Esophagus muscularis mucosa (tissue), 4 donors: Measurements from ENCODE around the gene TMEFF2. TPM values are rescaled to one million over a fixed set of nuclear protein-coding genes. Genes with fewer than 3 reads are reported as not detected.

Source experiments
- DNase-seq: peaks from one replicate; pipeline ENCODE4 v3.0.0-alpha.2; 2017; ENCODE audit errors: extremely low spot score
- H3K27ac ChIP-seq, 4 donors: fragments of 200-600 bp; sonication (generic); replicated peaks in 1 of 4; 1 replicate in 3 of 4; 2 replicates in 1 of 4; pipeline ENCODE4 v1.5.1; 2016 to 2019; ENCODE audit warnings: mild to moderate bottlenecking in 1 of 4
- H3K27me3 ChIP-seq, 4 donors: fragments of 200-600 bp; sonication (generic); one replicate each; pipeline versions ENCODE4 v1.5.1 to v1.6.0; 2016 to 2019
- H3K36me3 ChIP-seq, 4 donors: fragments of 200-600 bp; sonication (generic); one replicate each; pipeline ENCODE4 v1.5.1; 2016 to 2019
- H3K4me1 ChIP-seq, 4 donors: fragments of 200-600 bp; sonication (generic); one replicate each; pipeline ENCODE4 v1.5.1; 2016 to 2019
- H3K4me3 ChIP-seq, 4 donors: fragments of 200-600 bp; sonication (generic); 1 replicate in 2 of 4; 2 replicates in 2 of 4; pipeline ENCODE4 v1.5.1; 2016 to 2019; ENCODE audit warnings: mild to moderate bottlenecking in 4 of 4, moderate library complexity in 1 of 4
- H3K9me3 ChIP-seq, 4 donors: fragments of 200-600 bp; sonication (generic); 1 replicate in 3 of 4; 2 replicates in 1 of 4; pipeline ENCODE4 v1.5.1; 2016 to 2019
- EP300 ChIP-seq: sonication (generic); formaldehyde crosslinking; IDR thresholded peaks from one replicate; pipeline ENCODE4 v1.6.1; 2017; ENCODE audit warnings: antibody characterized with exemption
- POLR2A ChIP-seq: fragments of 450-650 bp; IDR thresholded peaks from one replicate; pipeline ENCODE4 v1.6.1; 2017; ENCODE audit warnings: antibody characterized with exemption, moderate library complexity, mild to moderate bottlenecking, low read depth
- POLR2AphosphoS5 ChIP-seq, 2 donors: sonication (generic); formaldehyde crosslinking; IDR thresholded peaks; one replicate each; pipeline ENCODE4 v1.6.1; 2017; ENCODE audit warnings: antibody characterized with exemption in 2 of 2
- WGBS: methylation state at CpG from one replicate; pipeline ENCODE4 v1.1.5; 2018; 5-methylcytosine and 5-hydroxymethylcytosine counted together
- intact Hi-C: fragments of 100-400 bp; cut with DNase I; formaldehyde crosslinking; loops from one replicate; pipeline ENCODE4 v1.15.1; 2023
- total RNA-seq, 4 donors: library from RNA; depleted of rRNA; stranded (reverse); fragments of >200 nt; gene quantifications; one replicate each; pipeline versions ENCODE4 v1.1.0 to v1.2.1, GENCODE V29; 2016
- TF ChIP-seq, protein P1 (sequence below), 3 experiments: fragments of 200-600 bp in 2 of 3; fragments of 450-650 bp in 1 of 3; sonication (generic) in 2 of 3; IDR thresholded peaks; one replicate each; pipeline ENCODE4 v1.5.1; 2017 to 2019; ENCODE audit warnings: antibody characterized with exemption in 3 of 3, mild to moderate bottlenecking in 2 of 3, moderate library complexity in 1 of 3

TMEFF2 gene
- total RNA-seq, 4 donors from 2014 or later = 0.42 to 1.7 (median 0.55) TPM

DNA sequence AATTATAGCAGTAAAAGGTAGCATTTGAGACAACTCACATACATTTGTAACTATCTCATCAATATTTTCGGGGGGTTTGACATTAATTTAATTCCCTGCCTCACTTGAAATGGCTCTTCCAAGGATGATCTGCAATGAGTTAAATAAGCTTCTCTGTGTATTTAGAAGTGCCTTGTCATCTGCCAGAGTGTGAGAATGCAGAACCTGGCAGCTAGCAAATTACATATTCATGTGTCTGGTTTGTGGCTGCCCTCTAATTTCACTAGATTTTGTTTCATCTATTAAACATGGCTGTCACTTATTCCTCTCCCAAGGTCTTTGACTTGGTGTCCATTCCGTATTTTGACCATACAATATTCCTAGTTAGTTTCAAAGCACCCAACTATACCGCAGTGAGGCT is 189.5 kb downstream of the TMEFF2 start:
- TF ChIP-seq EP300 (no peak), POLR2A (no peak), POLR2AphosphoS5 (IDR thresholded peaks at IDR 0.05) (no peak)
- TF ChIP-seq, protein P1, sequence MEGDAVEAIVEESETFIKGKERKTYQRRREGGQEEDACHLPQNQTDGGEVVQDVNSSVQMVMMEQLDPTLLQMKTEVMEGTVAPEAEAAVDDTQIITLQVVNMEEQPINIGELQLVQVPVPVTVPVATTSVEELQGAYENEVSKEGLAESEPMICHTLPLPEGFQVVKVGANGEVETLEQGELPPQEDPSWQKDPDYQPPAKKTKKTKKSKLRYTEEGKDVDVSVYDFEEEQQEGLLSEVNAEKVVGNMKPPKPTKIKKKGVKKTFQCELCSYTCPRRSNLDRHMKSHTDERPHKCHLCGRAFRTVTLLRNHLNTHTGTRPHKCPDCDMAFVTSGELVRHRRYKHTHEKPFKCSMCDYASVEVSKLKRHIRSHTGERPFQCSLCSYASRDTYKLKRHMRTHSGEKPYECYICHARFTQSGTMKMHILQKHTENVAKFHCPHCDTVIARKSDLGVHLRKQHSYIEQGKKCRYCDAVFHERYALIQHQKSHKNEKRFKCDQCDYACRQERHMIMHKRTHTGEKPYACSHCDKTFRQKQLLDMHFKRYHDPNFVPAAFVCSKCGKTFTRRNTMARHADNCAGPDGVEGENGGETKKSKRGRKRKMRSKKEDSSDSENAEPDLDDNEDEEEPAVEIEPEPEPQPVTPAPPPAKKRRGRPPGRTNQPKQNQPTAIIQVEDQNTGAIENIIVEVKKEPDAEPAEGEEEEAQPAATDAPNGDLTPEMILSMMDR (IDR thresholded peaks at IDR 0.05) = no peak
- no peaks in the 10 kb centered on the region for H3K36me3 ChIP-seq
- intact Hi-C loops = no loop called here
- H3K4me3 ChIP-seq = no peak overlapping the region
- no peak overlapping the region for H3K27ac ChIP-seq
- H3K9me3 ChIP-seq = no peaks in the 10 kb centered on the region
- peaks cover 4 to 35% (median 33%) of the 10 kb centered on the region in 4 donors for H3K4me1 ChIP-seq
- 70% methylated on average over 3 of the region's 3 CpGs for WGBS
- no peaks in the 10 kb centered on the region for H3K27me3 ChIP-seq
- no peak for DNase-seq

DNA sequence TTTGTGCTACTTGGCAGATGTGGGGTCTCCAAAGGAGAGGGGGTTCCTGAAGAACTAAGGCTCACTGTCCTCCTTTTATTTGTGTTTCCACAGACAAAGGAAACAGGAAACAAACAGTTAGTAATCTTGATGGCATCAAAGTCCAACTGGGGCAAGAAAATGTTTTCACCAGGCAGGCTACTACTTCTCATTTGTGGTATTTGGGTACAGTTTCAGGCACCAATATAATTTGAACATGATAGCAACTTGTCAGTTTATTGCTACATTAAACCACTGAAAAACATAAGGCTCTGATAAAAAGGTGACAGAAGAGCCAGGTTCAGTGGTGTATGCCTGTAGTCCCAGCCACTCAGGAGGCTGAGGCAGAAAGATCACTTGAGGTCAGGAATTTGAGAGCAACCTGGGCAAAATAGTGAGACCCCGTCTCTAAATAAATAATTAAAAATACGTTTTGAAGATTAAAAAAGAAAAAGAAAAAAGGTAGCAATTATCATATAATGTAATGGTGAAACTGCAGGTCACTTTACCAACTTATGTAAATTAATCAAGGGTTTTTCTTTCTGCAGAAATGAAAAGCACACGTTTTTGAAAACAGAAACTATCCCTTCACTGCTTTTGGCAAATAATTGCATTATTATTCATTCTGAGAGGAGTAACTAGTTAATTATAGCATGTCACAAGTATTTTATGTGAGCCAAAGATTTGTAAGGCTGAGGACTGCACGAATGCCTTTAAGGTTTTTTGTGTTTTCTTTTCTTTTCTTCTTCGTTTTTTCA is 190.4 kb downstream of the TMEFF2 start:
- TF ChIP-seq, protein P1 (IDR thresholded peaks at IDR 0.05) = no peak
- DNase-seq = no peak
- WGBS = 46% methylated on average over 5 of the region's 5 CpGs
- Histone ChIP-seq H3K9me3 (no peaks in the 10 kb centered on the region), H3K36me3 (no peaks in the 10 kb centered on the region), H3K4me3 (no peak overlapping the region), H3K4me1 (peaks cover 4 to 35% (median 31%) of the 10 kb centered on the region in 4 donors), H3K27ac (no peak overlapping the region), H3K27me3 (no peaks in the 10 kb centered on the region)
- intact Hi-C loops = no loop called here

DNA sequence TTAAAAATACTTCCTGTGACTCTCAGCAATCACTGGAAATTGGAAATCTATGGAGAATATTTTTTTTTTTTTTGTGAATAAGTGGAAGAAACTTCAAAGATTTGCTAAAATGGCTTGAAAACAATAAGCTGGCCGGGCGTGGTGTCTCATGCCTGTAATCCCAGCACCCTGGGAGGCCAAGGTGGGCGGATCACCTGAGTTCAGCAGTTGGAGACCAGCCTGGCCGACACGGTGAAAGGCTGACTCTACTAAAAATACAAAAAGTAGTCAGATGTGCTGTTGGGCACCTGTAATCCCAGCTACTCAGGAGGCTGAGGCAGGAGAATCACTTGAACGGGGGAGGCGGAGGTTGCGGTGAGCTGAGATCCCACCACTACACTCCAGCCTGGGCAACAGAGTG is 192.3 kb downstream of the TMEFF2 start:
- TF ChIP-seq, protein P1 (IDR thresholded peaks at IDR 0.05) = no peak
- TF ChIP-seq POLR2A (no peak), POLR2AphosphoS5 (IDR thresholded peaks at IDR 0.05) (no peak), EP300 (no peak)
- no peak overlapping the region for H3K4me3 ChIP-seq
- no peaks in the 10 kb centered on the region for H3K36me3 ChIP-seq
- intact Hi-C loops = no loop called here
- no peaks in the 10 kb centered on the region for H3K27me3 ChIP-seq
- no peak overlapping the region for H3K27ac ChIP-seq
- DNase-seq = no peak
- 97% methylated on average over 8 of the region's 8 CpGs for WGBS
- peaks cover 0 to 22% (median 20%) of the 10 kb centered on the region in 4 donors for H3K4me1 ChIP-seq
- no peaks in the 10 kb centered on the region for H3K9me3 ChIP-seq

DNA sequence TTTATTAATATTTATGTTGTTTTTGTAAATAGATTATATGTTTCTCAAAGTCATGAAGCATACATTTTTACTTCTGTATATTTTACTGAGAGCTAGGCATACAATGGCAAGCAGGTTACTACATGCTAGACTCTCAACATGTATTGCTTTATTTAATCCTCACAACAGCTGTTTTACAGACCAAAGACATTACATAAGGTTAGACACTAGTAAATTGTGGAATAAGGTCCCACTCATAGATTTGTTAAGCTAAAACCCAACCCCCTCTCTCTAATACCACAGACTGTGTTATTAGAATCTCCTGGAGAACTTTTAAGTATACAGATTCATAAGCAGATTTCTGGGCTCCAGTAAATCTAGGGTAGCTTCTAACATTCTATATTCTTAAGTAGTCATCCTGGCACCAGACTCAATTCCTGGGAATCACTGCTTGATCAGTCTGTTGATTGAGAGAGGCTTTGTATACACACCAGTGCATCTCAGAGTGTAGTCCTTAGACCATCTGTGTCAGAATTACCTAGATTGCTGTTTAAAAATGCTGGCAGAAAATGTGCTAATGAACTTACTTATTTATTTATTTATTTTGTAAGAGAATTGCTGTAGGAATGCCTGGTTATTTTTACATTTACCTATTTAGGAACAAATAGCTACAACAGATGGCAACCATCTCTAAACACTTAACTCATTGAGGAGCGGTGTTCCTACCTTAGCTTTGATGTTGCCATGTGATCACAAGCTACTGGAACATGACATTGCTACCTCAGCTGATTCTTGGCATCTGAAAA is 194.3 kb downstream of the TMEFF2 start:
- no peak for DNase-seq
- H3K27me3 ChIP-seq = no peaks in the 10 kb centered on the region
- intact Hi-C loops = no loop called here
- H3K36me3 ChIP-seq = no peaks in the 10 kb centered on the region
- peaks cover 0 to 15% (median 14%) of the 10 kb centered on the region in 4 donors for H3K4me1 ChIP-seq
- TF ChIP-seq POLR2A (no peak), EP300 (no peak), POLR2AphosphoS5 (IDR thresholded peaks at IDR 0.05) (no peak)
- TF ChIP-seq, protein P1 (IDR thresholded peaks at IDR 0.05) = no peak
- no peak overlapping the region for H3K4me3 ChIP-seq
- no peaks in the 10 kb centered on the region for H3K9me3 ChIP-seq
- WGBS = 96% methylated on average over 1 of the region's 1 CpG
- H3K27ac ChIP-seq = no peak overlapping the region
